RCC 7860 (cell line): Measurements from ENCODE around the gene PDE2A.

Experiments
- DNase-seq: peaks from one replicate; pipeline ENCODE4 v3.0.0-alpha.2; 2015; ENCODE audit warnings: low spot score
- FAIRE-seq: peaks from 2 replicates; lab custom pipeline; 2012; peaks lifted over from hg19 to GRCh38; lab: Jason Lieb, UNC

The PDE2A gene

DNA sequence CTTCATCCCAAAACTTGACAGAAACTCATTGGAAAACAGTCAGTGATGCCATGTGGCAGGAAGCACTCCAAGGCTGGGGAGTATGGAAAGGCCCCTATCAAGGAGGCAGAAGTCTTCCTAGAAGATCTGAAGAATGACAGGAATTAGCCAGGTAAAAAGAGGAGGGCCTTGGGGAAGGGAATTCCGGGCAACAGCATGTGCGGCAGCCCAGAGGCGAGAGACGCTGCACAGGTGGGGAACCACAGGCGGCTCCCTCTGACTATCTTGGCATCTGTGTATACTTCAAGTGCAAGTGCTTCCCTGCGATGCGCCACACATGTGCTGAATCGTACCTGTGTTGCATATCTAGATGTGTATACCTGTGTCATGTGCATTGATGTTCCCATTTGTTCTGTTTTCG, 12.7 kb downstream of the PDE2A start:
- DNase-seq (no peak), FAIRE-seq (no peak)

DNA sequence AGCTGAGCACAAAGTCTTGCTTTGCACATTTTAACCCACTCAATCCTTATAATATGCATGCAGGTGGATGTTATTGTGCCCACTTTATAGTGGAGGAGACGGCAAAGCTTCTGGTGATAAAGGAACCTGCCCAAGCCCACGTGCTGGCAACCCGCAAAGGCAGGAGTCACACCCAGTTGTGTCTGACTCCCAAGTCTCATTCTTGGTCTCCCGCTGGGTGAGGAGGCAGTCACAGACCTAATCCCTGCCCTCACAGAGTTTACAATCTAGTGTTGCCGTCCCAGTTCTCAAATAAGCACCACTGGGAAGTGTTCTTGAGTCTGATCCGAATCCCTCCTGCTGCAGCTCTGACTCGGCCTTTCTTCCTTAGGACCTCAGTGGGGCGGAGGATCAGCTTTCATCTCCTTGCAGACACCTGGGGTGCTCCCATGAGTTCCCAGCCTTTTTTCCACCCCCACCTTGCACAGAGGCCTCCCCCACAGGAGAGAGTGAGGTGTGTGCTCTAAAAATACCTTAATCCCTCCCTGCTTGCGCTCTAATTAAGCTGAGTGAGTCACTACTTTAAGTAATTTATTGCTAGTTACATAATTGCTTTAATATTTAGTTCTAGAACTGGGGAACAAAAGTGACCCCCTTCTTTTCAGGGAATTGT, 15.1 kb downstream of the PDE2A start:
- DNase-seq (no peak), FAIRE-seq (no peak)

DNA sequence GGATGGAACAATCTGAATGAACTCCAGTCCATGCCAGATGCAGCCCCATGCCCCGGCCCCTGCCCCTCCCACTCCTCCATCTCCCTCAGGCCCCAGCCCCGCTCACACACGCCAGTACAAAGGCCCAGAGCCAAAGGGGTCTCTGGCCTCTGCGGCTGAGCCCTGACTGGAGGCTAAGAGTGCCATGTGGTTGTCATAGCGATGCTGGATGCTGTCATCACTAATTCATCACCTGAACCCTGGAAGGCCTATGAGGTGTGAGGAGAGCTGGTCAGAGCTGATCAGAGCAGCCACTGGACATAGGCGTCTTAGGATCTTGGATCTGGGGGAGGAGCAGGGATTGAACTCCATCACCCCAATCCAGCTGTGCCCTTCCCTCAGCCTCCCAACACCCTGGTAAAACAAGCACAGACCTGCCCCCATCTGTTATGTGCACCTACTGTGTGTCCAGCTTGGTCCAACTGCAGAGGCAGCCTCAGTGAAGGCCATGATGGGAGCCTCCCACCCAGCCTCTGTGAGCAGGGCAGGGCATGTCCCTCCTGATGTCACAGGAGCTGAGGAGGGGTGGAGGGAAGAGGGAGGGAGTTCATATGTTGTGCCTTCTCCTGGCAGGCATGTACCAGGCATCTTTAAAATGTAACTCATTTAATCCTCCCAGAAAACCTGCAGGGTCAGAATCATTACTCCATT, 16.7 kb downstream of the PDE2A start:
- DNase-seq = no peak
- no peak for FAIRE-seq

DNA sequence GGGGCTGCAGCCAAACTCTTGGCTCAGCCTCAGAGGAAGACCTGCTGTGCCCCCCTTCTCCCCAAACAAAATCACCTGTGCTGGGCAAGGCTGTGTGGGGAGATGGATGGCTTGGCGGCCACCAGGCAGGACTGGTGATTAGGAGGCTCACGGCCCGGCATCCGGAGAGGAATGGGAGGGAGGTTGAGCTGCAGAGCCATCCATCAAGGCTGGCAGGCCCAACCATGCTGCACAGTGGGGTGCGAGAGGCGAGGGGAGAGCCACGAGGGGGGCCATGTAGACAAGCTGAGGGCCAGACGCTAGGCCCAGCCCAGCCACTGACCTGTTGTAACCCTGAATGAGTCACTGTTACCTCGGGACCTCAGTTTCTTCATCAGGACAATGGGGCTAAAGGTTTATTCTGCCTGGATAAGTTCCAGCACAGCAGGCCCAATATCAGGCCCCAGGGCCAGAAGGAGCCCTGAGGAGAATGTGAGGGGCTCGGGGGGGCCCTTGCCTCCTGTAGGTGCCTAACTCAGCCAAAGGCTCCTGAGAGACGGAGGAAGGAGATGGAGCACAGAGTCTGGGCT, 18.2 kb downstream of the PDE2A start:
- DNase-seq = no peak
- no peak for FAIRE-seq

DNA sequence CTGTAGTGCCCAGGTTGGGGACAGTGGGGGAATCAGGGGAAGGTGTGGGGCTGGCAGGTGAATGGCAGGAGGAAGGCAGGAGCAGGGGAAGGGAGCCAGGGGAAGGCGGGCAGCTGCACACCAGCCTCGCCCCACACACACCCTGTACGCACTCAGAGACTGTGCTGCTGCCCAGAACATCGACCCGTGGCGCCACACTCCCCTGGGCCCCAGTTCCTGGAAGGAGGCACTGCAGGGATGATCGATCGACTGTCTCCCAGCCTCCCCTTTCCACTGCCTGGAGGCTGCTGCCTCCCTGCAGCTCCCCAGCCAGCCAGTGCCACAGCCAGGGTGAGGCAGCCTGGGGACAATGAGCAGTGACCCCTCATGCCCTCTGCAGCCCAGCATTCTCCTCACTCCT, 19.2 kb downstream of the PDE2A start:
- FAIRE-seq (no peak), DNase-seq (no peak)

DNA sequence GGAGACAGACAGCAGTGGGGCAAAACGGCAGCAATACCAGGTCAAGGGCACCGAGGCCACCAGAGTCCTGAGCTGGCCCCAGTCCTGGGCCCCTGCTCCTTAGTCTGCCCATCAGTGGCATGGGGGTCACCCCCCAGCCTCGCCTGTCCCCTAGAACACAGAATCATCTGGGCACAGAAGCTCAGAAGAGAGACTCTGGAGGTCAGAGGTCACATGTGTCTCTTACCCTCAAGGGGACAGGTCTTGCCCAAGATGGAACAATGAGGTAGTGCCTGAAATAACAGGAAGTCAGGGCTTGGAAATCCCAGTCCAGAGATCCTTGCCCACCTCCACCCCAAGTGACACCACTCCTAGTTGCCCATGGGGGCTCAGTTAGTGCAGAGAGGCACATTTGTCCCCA, 20.6 kb downstream of the PDE2A start:
- FAIRE-seq = no peak
- no peak for DNase-seq

DNA sequence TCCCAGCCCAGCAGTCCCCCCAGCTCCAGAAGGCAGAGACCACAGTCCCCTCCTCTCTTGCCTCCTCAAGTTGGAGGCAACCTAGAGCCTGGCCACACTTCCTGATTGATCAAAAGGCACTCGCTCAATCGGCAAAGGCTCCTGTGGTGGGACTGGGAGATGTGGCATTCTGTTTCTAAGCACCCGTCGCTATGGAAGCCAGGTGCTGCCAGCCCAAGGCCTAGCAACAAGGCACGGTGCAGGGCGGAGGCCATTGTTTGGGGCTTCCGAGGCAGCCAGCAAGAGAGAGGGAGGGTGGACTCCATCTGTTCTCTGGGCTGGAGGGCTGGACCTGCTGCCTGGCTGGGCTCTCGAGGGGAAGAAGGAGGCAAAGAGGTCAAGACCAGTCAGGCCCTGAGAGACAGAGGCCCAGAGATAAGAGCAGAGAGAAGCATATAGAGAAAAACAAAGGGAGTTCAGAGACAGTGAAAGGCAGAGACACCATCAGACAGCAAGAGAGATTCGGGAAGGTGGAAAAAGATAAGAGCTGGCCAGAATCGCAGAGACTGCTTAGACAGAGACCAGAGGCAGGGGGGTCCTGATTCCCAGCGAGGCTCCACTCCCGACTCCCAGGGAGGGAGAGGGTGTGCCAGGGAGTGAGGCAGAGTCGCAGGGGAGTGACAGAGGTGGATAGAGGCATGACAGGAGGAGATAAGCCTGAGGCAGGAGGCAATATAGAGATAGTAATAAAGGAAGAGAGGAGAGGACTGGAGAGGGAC, 21.2 kb downstream of the PDE2A start:
- no peak for DNase-seq
- FAIRE-seq = no peak

DNA sequence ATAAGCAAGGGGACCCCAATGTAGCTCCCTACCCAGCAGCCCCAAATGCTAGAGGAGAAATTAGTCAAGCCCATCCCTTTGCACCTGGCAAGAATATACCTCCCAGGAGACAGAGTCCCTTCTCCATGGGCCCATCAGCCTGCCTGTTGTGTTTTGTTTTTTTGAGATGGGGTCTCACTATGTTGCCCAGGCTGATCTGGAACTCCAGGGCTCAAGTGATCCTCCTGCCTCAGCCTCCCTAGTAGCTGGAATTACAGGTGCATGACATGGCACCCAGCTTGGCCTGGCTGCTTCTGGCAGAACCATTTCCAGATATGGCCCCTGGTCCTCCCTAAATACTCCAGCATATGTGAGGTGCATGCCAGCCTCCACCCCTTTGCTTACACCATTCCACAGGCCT, 22.1 kb downstream of the PDE2A start:
- FAIRE-seq (no peak), DNase-seq (no peak)

DNA sequence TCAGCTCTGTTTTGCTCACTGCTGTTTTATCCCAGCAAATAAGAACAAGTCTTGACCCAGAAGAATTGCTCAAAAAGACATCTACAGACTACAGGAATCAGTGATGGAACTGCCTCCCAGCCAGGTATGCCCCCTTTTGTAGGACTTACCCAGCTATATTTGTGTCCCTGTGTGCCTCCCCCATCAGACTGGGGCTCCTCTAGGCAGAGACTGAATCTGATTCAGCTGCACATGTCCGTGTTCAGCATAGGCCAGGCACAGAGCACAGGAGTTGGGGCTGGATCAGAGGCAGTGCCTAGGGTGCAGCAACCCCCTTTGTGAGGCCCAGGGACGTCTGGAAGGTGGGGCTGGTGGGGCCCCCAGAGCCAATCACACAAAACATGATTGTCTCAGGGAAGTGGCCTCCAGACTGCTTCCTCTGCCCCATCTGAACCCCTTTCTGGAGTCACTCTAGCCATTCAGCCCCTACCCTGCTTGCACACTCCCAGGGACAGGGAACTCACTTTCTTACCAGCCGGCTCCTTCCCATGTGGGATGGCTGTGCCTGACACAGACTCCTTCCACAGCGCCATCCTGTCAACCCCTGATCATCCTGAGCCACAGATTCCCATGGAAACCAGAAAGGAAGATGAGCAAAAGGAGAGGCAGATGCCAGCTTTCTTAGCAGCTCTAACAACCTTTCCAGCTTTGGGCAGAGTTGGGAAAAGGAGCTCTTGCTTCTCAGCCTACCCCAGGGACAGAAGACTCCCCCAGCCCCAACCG, 24.8 kb downstream of the PDE2A start:
- no peak for FAIRE-seq
- DNase-seq = no peak

DNA sequence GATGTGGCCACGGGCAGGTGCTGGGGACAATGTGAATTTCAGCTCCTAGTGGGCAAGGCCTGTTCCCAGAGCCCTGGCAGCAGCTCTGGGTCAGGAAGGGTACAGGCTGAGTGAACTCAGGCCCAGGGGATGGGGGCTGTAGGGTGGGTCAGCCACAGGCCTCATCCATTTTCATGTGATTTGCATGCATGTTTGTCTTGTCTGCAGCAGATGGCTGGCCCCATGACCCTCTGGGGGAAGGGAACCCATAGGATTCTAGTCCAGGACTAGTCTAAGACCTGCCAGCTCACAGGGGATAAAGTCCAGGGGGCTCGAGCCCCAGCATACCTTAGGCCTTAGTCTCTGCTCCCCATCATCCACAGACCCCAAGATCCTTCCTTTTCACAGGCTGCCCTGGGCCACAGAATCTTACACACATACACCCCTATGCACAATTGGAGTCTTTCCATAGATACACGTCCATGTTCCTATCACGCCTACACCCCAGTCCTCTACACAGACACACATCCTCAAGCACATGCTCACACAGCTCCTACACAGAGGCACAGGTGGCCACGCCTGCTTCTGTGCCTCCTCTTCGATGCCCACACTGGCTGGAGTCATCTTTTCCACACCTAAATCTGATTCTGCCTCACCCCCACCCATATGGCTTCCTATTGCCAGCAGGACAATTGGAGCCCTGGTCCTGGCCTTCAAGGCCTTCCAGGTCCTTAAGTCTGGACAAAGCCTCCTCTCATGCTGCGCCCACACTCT, 25.7 kb downstream of the PDE2A start:
- no peak for FAIRE-seq
- DNase-seq = no peak

DNA sequence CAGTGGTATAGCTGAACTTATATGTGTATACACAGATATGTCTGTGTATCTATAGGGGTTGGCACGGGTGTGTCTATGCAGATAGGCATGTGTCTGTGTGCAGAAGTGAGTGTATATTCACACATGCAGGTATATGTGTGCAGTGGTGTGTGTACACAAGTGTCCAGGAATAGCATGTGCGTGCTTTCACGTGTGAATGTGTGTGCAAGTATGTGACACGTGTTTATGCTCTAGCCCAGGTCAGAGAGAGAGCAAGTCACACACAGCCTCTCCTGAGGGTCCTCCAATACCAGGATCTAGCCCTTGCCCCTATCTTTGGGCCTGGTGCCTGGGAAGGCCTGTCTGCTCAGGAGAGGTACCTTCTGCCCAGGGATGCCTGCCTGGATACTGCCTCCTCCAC, 26.3 kb downstream of the PDE2A start:
- DNase-seq (no peak), FAIRE-seq (no peak)

DNA sequence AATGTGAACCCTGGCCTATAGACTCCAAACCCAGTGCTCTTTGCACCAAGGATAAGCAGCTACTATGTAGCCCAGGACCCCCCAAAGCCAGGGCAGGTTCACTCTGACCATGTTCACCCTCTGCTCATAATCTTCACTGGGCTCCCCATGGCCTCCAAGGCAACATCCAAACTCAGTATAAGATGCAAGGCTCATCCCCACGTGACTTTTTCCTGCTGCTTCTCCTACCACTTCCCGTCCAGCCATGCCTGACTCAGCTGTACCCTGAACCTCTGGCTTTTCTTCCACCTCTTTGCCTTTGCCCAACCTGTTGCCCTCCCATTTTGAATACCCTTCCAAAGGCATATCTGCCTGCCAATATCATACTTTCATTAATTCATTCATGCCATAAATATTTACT, 27.8 kb downstream of the PDE2A start:
- DNase-seq = no peak
- FAIRE-seq = no peak

DNA sequence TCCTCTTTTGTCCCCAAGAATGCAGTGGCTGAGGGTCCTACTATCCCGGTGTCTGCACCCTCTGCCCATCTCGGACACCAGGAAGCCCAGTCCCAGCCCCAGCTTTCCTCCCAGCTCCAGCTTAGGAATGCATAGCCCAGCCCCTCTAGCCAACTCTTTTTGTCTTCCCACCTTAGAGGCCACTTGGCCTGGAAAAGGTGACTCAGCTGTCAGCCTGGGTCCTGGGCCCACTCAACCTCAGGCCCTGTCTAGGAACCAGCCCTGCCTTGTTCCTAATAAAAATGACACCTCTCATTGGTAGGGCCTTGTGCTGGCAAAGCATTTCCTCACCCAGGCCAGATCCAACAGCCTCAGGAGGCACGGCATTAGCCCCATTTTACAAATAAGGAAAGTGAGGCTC, 28.2 kb downstream of the PDE2A start:
- DNase-seq (no peak), FAIRE-seq (no peak)

DNA sequence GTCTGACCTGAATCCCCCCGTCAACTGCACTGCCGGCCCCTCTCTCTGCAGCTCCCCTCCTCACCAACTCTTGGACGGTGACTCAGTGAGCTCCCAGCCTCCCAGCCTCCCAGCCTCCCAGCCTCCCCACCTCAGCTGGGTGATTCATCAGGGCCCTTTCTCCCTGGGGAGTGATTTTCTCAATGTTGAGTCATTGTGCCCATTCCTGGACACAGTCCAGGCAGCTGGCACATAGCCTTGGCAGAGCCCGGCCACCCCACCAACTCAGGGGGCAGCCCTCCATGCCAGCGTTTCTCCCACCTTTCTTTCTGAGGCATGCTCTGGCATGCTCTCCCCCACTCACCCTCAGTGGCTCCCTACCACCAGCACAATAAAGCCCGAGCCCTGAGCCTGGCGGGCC, 30.7 kb downstream of the PDE2A start:
- FAIRE-seq (peak; percentile 62), DNase-seq (peak; percentile 83)

DNA sequence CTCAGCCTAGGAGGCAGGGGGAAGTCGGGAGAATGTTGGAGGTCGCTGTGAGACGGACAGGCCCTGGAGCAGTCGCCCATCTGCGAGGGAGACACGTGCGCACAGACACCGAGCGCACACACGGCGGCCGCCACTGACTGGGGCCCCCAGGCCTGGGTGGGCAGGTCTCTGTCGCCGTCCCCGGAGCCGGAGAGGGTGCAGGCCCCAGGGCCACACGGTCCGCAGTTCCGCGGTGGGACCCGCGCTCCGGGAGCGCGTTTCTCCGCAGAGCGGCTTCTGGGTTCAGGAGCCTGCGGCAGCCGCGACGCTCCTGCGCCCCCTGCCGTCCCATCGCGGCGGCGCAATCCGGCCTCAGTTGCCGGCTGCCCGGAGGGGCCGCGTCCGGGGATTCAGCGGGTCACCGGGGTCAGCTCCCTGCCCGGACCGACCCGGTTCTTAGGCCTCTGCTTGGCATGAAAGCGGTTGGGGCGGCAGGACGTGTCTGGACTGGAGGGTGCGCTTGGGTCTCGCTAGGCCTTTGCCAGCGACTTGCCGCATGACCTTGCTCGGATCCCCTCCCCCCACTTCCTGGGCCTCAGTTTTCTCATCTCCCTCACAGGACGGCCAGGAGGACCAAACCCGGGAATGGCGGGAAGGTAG, 31.2 kb downstream of the PDE2A start:
- FAIRE-seq (no peak), DNase-seq (no peak)

DNA sequence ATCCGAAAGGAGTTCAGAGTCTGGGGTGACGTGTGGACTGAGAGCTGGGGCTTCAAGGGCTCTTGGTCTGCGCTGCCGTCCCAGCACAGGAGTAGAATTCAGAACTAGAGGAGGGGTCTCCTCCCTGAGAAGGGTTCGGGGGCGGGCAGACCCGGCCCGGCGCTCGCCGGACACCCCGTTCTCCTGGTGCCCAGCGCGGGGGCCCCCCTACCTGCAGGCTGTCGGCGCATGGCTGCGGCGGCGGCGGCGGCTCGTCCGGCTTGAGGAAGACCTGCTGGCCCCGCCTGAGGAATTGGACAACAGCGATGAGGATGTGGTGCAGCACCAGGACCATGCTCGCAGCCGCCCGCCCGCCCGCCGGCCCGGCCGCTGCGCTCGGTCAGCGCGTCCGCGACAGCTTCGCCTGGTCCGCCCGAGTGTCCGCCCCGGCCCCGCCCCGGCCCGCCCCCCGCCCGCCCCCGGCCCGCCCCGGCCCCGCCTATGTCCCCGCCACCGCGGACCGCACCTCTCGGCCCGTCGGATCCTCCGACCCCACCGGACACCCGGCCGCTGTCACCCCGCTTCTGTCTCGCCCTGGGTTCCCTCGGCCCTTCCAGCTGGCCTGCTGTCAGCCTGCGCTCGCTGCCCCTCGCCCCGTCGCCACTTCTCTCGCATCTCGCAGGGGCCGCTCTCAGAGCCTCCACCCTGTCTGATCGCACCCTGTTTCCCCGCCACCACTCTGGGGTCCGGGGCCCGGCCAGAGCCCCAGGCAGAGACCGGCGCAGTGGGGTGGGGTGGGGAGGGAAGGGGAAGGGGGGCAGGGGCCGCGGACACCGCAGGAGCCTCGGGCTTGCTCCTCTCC, 32.0 kb downstream of the PDE2A start:
- FAIRE-seq (no peak), DNase-seq (no peak)

DNA sequence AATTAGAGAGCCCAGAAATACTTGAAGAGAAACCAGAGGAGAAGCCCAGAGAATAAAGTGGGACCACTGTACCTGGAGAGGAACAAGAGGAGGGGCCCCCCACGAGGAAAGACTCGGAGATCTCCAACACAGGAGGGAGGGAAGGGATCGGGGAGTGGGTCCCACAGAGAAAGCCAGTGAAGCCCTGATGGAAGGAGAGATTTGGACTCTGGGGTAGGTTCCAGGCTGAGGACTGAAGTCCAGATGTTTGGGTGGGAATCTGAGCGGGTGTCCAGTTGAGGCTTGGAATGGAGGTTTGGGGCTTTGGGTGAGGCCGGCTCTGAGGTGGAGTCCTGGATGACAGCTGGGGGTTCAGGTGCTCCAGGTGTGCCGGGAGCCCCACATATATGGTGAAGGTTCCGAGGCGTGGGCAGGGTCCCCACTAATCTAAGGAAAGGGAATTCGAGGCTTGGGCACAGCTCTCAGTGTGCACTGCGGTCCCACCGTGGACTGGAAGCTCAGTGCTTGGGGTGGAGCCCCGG, 32.6 kb downstream of the PDE2A start:
- FAIRE-seq = no peak
- no peak for DNase-seq

DNA sequence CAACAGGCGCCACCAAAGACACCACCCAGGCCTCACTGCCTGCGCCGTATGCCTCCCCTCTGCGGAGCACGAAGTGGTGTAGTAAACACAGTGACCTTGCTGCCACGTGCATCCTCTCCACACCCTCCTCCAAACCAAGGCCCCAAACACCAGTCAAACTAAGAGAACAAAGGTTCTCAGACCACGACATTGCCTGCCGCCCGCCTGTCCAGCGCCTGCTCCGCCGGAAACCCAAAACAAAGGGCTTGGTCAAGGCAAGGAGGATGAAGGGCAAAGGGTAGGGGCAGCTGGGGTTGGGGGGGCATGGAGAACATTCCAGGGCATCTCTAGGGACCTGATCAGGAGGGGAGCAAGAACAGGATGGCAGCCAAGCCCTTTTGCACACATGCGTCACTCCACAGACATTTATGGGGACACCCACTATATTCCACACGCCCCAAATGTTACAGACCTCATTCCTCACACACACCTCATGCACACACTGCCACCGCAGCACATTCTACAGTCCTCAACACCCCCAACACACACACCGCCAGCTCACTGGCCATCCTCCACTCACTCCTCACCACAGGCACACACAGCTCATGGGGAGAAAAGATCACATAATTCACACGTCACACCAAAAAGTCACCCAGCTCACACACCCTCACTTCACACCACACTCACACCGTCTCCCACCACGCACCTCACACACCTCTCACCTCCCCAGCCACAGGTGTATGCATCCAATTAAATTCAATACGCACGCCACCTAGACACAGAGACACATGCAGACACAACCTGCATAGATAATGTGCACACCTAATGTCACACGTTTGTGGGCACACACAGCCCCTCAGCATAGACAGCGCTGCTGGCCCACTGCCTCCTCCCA, 34.5 kb downstream of the PDE2A start:
- FAIRE-seq (no peak), DNase-seq (no peak)
